Fibroblast of lung (primary cell): ENCODE results near the gene PRRC2B.

Experiments
- EZH2 ChIP-seq: IDR thresholded peaks from 2 replicates; pipeline ENCODE4 v1.5.1; 2012; ENCODE audit warnings: low read length, control low read depth, mild to moderate bottlenecking; ENCODE audit errors: missing control alignments
- TF ChIP-seq, protein P1 (sequence below), 2 donors: IDR thresholded peaks in 1 of 2; conservative IDR thresholded peaks in 1 of 2; 1 replicate in 1 of 2; 2 replicates in 1 of 2; pipeline ENCODE4 v1.5.1; 2011 to 2012; ENCODE audit warnings: low read length in 2 of 2, control low read depth in 1 of 2, inconsistent platforms in 1 of 2, low read depth in 1 of 2, mild to moderate bottlenecking in 1 of 2

DNA sequence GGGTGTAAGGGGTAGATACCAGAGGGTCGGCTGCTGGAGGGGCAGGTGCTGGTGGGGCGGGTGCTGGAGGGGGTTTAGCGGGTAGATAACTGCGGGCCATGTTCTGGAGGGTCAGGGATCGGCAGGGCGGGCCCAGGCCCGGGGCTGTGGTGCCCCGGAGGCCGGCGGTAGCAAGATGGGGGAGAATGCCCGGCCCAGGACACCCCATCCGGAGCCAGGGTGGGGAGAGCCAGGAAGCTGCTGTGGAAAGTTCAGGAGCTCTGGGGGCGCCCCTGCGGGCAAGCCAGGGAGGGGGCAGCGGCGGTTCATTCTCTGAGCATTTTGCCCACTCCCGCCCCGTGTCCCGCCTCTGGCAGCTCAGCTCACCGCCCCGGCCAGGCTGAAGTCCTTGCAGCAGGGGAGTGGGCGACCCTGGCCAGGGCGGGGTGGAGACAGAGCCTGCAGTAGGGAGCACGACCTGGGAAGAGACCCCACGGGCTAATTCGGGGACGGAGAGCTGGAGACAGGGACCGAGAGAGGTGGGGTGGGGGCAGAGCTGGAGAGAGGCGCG, 152.0 kb downstream of the PRRC2B start:
- TF ChIP-seq, protein P1, sequence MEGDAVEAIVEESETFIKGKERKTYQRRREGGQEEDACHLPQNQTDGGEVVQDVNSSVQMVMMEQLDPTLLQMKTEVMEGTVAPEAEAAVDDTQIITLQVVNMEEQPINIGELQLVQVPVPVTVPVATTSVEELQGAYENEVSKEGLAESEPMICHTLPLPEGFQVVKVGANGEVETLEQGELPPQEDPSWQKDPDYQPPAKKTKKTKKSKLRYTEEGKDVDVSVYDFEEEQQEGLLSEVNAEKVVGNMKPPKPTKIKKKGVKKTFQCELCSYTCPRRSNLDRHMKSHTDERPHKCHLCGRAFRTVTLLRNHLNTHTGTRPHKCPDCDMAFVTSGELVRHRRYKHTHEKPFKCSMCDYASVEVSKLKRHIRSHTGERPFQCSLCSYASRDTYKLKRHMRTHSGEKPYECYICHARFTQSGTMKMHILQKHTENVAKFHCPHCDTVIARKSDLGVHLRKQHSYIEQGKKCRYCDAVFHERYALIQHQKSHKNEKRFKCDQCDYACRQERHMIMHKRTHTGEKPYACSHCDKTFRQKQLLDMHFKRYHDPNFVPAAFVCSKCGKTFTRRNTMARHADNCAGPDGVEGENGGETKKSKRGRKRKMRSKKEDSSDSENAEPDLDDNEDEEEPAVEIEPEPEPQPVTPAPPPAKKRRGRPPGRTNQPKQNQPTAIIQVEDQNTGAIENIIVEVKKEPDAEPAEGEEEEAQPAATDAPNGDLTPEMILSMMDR (conservative IDR thresholded peaks at IDR 0.05 in 1 of 2, IDR thresholded peaks at IDR 0.05 in 1 of 2; ENCODE audit: low read depth in 1 of 2, low read length in 2 of 2): no peak
- no peak for TF ChIP-seq EZH2
